Endothelial cell of umbilical vein (primary cell): ENCODE data around the gene CRACR2B. TPM values are rescaled to one million over a fixed set of nuclear protein-coding genes. Genes with fewer than 3 reads are reported as not detected.

Experiments used
- BruUV-seq: library from RNA; stranded (reverse); fragments of 400-500 nt; replicated peaks from 2 replicates; lab custom pipeline; 2021; lab: Mats Ljungman, UMichigan
- CTCF ChIA-PET: fragments of 300-600, 350-600 bp; sonication (Branson Sonifier 250); formaldehyde crosslinking; loops from one replicate; lab custom pipeline; 2021; ENCODE audit warnings: antibody characterized with exemption, inconsistent platforms; lab: Charles Lee
- POLR2A ChIA-PET: fragments of 300-600, 350-600 bp; sonication (Branson Sonifier 250); formaldehyde crosslinking; loops from one replicate; lab custom pipeline; 2021; ENCODE audit warnings: antibody characterized with exemption, inconsistent platforms; lab: Charles Lee
- DNase-seq: peaks from one replicate; pipeline ENCODE4 v3.0.0-alpha.2; 2011; ENCODE audit warnings: low read depth, low spot score
- FAIRE-seq: peaks from 2 replicates; lab custom pipeline; 2011; peaks lifted over from hg19 to GRCh38; lab: Jason Lieb, UNC
- H2AFZ ChIP-seq: 2 replicates; pipeline ENCODE4 v1.6.0; 2012; ENCODE audit warnings: low read depth, low read length, control low read depth, inconsistent platforms
- H3K27ac ChIP-seq: 2 replicates; pipeline ENCODE4 v1.5.1; 2011; ENCODE audit warnings: low read depth, mild to moderate bottlenecking, control low read depth, low read length, moderate library complexity; ENCODE audit not compliant: insufficient read depth
- H3K27me3 ChIP-seq, 2 experiments: 2 replicates each; pipeline versions ENCODE4 v1.6.0 to v1.6.1; 2011; ENCODE audit warnings: low read length in 2 of 2, mixed read lengths in 1 of 2; ENCODE audit not compliant: control insufficient read depth in 2 of 2, insufficient read depth in 2 of 2
- H3K36me3 ChIP-seq, 2 experiments: 2 replicates in 1 of 2; 3 replicates in 1 of 2; pipeline ENCODE4 v1.5.1; 2011; ENCODE audit warnings: low read length in 2 of 2, mild to moderate bottlenecking in 1 of 2, moderate library complexity in 1 of 2; ENCODE audit not compliant: control insufficient read depth in 2 of 2, insufficient read depth in 2 of 2; ENCODE audit errors: extremely low read depth in 1 of 2
- H3K4me1 ChIP-seq: 3 replicates; pipeline ENCODE4 v1.5.1; 2011; ENCODE audit warnings: mild to moderate bottlenecking, low read length; ENCODE audit not compliant: control insufficient read depth, insufficient read depth; ENCODE audit errors: extremely low read depth
- H3K4me2 ChIP-seq: 2 replicates; pipeline ENCODE4 v1.6.1; 2011; ENCODE audit warnings: low read length, control low read depth, mixed read lengths; ENCODE audit not compliant: insufficient read depth
- H3K4me3 ChIP-seq, 3 experiments: fragments of 200-600 bp in 1 of 3; sonication (generic), shearing (Covaris generic) in 1 of 3; replicated peaks in 1 of 3; 2 replicates each; pipeline ENCODE4 v1.5.1; 2011 to 2016; ENCODE audit warnings: control low read depth in 3 of 3, low read length in 3 of 3, mild to moderate bottlenecking in 2 of 3, inconsistent platforms in 1 of 3, low read depth in 1 of 3, moderate library complexity in 1 of 3; ENCODE audit not compliant: insufficient read depth in 1 of 3
- H3K79me2 ChIP-seq: 2 replicates; pipeline ENCODE4 v1.6.0; 2012; ENCODE audit warnings: low read length, inconsistent platforms; ENCODE audit not compliant: control insufficient read depth, insufficient read depth
- H3K9ac ChIP-seq: replicated peaks from 2 replicates; pipeline ENCODE3; 2011; ENCODE audit warnings: low read length, control low read depth; ENCODE audit not compliant: insufficient read depth; ENCODE audit errors: extremely low read depth
- H3K9me1 ChIP-seq: replicated peaks from 3 replicates; pipeline ENCODE4 v1.6.0; 2011; ENCODE audit warnings: mild to moderate bottlenecking, low read length; ENCODE audit not compliant: control insufficient read depth, insufficient read depth; ENCODE audit errors: extremely low read depth
- H3K9me3 ChIP-seq: replicated peaks from 2 replicates; pipeline ENCODE4 v1.5.1; 2012; ENCODE audit warnings: low read length, inconsistent platforms; ENCODE audit not compliant: control insufficient read depth, insufficient read depth
- H4K20me1 ChIP-seq: replicated peaks from 2 replicates; pipeline ENCODE3; 2011; ENCODE audit warnings: mild to moderate bottlenecking, low read length; ENCODE audit not compliant: control insufficient read depth, insufficient read depth; ENCODE audit errors: extremely low read depth
- CTCF ChIP-seq, 2 donors: IDR thresholded peaks; 1 replicate in 1 of 2; 2 replicates in 1 of 2; pipeline ENCODE4 v1.5.1; 2011; ENCODE audit warnings: low read length in 2 of 2, mild to moderate bottlenecking in 2 of 2, moderate library complexity in 2 of 2, control low read depth in 1 of 2, inconsistent platforms in 1 of 2, low read depth in 1 of 2; ENCODE audit not compliant: insufficient read depth in 1 of 2; ENCODE audit errors: extremely low read depth in 1 of 2
- EZH2 ChIP-seq: IDR thresholded peaks from 2 replicates; pipeline ENCODE4 v1.6.1; 2012; ENCODE audit warnings: borderline replicate concordance, low read depth, mild to moderate bottlenecking, moderate library complexity, low read length, inconsistent platforms; ENCODE audit not compliant: severe bottlenecking
- FOS ChIP-seq: IDR thresholded peaks from 2 replicates; pipeline ENCODE4 v1.6.1; 2011; ENCODE audit warnings: mild to moderate bottlenecking, low read length, moderate library complexity, borderline replicate concordance; ENCODE audit not compliant: insufficient read depth
- GATA2 ChIP-seq: IDR thresholded peaks from 2 replicates; pipeline ENCODE4 v1.7.0; 2011; ENCODE audit warnings: low read depth, mild to moderate bottlenecking, moderate library complexity, mixed read lengths, low read length; ENCODE audit not compliant: insufficient read length, insufficient read depth
- JUN ChIP-seq: IDR thresholded peaks from 2 replicates; pipeline ENCODE4 v1.6.1; 2011; ENCODE audit warnings: borderline replicate concordance, low read depth; ENCODE audit not compliant: insufficient read length, insufficient read depth
- MAX ChIP-seq: IDR thresholded peaks from 2 replicates; pipeline ENCODE4 v1.6.1; 2011; ENCODE audit not compliant: insufficient read depth, insufficient read length
- MYC ChIP-seq: IDR thresholded peaks from one replicate; pipeline ENCODE4 v1.6.1; 2011; ENCODE audit warnings: mild to moderate bottlenecking, low read depth, low read length
- POLR2A ChIP-seq: IDR thresholded peaks from 2 replicates; pipeline ENCODE4 v1.6.1; 2012; ENCODE audit warnings: low read depth, mild to moderate bottlenecking, control low read depth, low read length
- POLR2AphosphoS5 ChIP-seq: IDR thresholded peaks from 2 replicates; pipeline ENCODE4 v1.6.1; 2012; ENCODE audit warnings: low read depth, mild to moderate bottlenecking, control low read depth, low read length, moderate library complexity; ENCODE audit not compliant: insufficient read depth
- dilution Hi-C: fragments of 300-500 bp; cut with MboI; formaldehyde crosslinking; loops from one replicate; pipeline ENCODE4 v1.15.0; 2019; ENCODE audit warnings: low sequenced_read_pairs; ENCODE audit not compliant: extremely low pct_ligation_motif_present
- intact Hi-C: fragments of 100-400 bp; cut with micrococcal nuclease; formaldehyde crosslinking; loops from one replicate; pipeline ENCODE4 v1.10.0; 2022
- polyA plus RNA-seq, 4 experiments: library from polyadenylated mRNA; depleted of rRNA in 3 of 4; stranded (reverse) in 3 of 4; unstranded in 1 of 4; fragments of >200 nt; gene quantifications; 2 replicates each; pipeline versions ENCODE4 v1.2.1 to v1.2.3, GENCODE V29; 2011 to 2012; ENCODE audit warnings: missing spikeins in 1 of 4
- total RNA-seq: library from RNA; stranded (reverse); gene quantifications from 2 replicates; pipeline ENCODE4 v1.2.3, GENCODE V29; 2021

Gene CRACR2B
- total and polyA plus RNA-seq, 2 donors (not counting 3 experiments of a cell fraction or from before 2014, with no cell fraction given), result 8.4 to 9.3 TPM

GRCh38 chr11:803770-804598, 23.7 kb upstream of the CRACR2B start:
- CTCF ChIA-PET, result interaction anchor here (1.0 to 1.4 kb wide), 2 partner anchors 31 to 36 kb away, joined by 3 to 4 read pairs; no protein-coding TSS in a partner anchor

More at GRCh38 chr11:803770-804598, 23.7 kb upstream of the CRACR2B start:
- no peaks in the 10 kb centered on the region for H4K20me1 ChIP-seq
- no peaks in the 10 kb centered on the region for H3K9me3 ChIP-seq
- H3K4me1 ChIP-seq, result peaks cover 21% of the 10 kb centered on the region
- peak overlapping the region; percentile 13 for H3K9ac ChIP-seq
- intact Hi-C loops, result no loop called here
- H3K27ac ChIP-seq, result no peak overlapping the region
- H3K27me3 ChIP-seq, result no peaks in the 10 kb centered on the region
- peaks cover 0 to 20% of the 10 kb centered on the region in 2 experiments for H3K36me3 ChIP-seq
- peak overlapping the region; percentile 11 for H2AFZ ChIP-seq
- TF ChIP-seq MAX (no peak), EZH2 (no peak), JUN (no peak), MYC (no peak), GATA2 (no peak), CTCF (IDR thresholded peaks at IDR 0.05; ENCODE audit: extremely low read depth in 1 of 2, insufficient read depth in 1 of 2, low read depth in 1 of 2, low read length in 2 of 2) (no peak), POLR2AphosphoS5 (no peak), POLR2A (no peak), FOS (no peak)
- POLR2A ChIA-PET, result no interaction called here
- dilution Hi-C loops, result no loop called here
- no peaks in the 10 kb centered on the region for H3K9me1 ChIP-seq
- H3K4me3 ChIP-seq, result peak overlapping the region; percentile 42 to 74 (median 59)
- H3K4me2 ChIP-seq, result peak overlapping the region; percentile 91
- peak; percentile 8 for FAIRE-seq
- no TSS peak for BruUV-seq
- H3K79me2 ChIP-seq, result peaks cover 12% of the 10 kb centered on the region
- DNase-seq, result no peak
